Suprapubic skin (tissue), 4 donors: Measurements from ENCODE around the gene ZNF324B. TPM values are rescaled to one million over a fixed set of nuclear protein-coding genes. Genes with fewer than 3 reads are reported as not detected.

ENCODE experiments used
- total RNA-seq, 4 donors: library from RNA; depleted of rRNA; stranded (reverse); fragments of >200 nt; gene quantifications; one replicate each; pipeline ENCODE4 v1.1.0, GENCODE V29; 2016

ZNF324B gene
- total RNA-seq, 4 donors from 2014 or later, result 9.7 to 28.7 (median 13.8) TPM

Other genes starting within 250 kb of the ZNF324B start
- gene ZNF544, start 222.7 kb upstream of the ZNF324B start, total RNA-seq, result 10 to 100 TPM; 44.4 to 55.4 (median 48.9) TPM
- 10 to 100 TPM in 1 of 4 donors, 1 to 10 TPM in 3; 8.3 to 15.6 (median 8.7) TPM for gene ZNF8, start 172.7 kb upstream of the ZNF324B start, total RNA-seq
- gene ERVK3-1, start 146.2 kb upstream of the ZNF324B start, total RNA-seq, result 10 to 100 TPM; 36.9 to 70.3 (median 42.1) TPM
- 1 to 10 TPM; 4.3 to 7.6 (median 5.6) TPM for gene ZSCAN22, start 124.6 kb upstream of the ZNF324B start, total RNA-seq
- 10 to 100 TPM in 2 of 4 donors, 1 to 10 TPM in 2; 1.0 to 14.9 (median 8.1) TPM for gene A1BG, start 98.1 kb upstream of the ZNF324B start, total RNA-seq
- gene ZNF497, start 88.9 kb upstream of the ZNF324B start, total RNA-seq, result 1 to 10 TPM; 2.4 to 4.8 (median 3.4) TPM
- gene ZNF837, start 70.6 kb upstream of the ZNF324B start, total RNA-seq, result 1 to 10 TPM; 2.6 to 6.2 (median 4.3) TPM
- gene RPS5, start 64.4 kb upstream of the ZNF324B start, total RNA-seq, result 1,000 to 10,000 TPM; 1,253 to 2,519 (median 2,306) TPM
- gene RNF225, start 56.0 kb upstream of the ZNF324B start, total RNA-seq, result 10 to 100 TPM in 2 of 4 donors, 1 to 10 TPM in 1, not detected in 1; 3.9 to 13.7 (median 13.6) TPM
- 10 to 100 TPM; 15.8 to 21.2 (median 17.4) TPM for gene ZNF584, start 43.0 kb upstream of the ZNF324B start, total RNA-seq
- 1 to 10 TPM; 1.7 to 2.9 (median 2.3) TPM for gene ZNF132, start 11.5 kb upstream of the ZNF324B start, total RNA-seq
- 10 to 100 TPM; 20.3 to 41.5 (median 25.6) TPM for gene ZNF324, start 15.5 kb downstream of the ZNF324B start, total RNA-seq
- gene ZNF446, start 24.7 kb downstream of the ZNF324B start, total RNA-seq, result 10 to 100 TPM; 19.8 to 38.8 (median 24.0) TPM
- gene SLC27A5, start 60.4 kb downstream of the ZNF324B start, total RNA-seq, result 10 to 100 TPM in 2 of 4 donors, 1 to 10 TPM in 2; 2.1 to 19.1 (median 10.7) TPM
- gene ZBTB45, start 68.2 kb downstream of the ZNF324B start, total RNA-seq, result 10 to 100 TPM in 3 of 4 donors, 1 to 10 TPM in 1; 6.7 to 20.7 (median 15.8) TPM
- gene TRIM28, start 92.4 kb downstream of the ZNF324B start, total RNA-seq, result 100 to 1,000 TPM; 334 to 395 (median 360) TPM
- gene CHMP2A, start 103.5 kb downstream of the ZNF324B start, total RNA-seq, result 100 to 1,000 TPM in 3 of 4 donors, 10 to 100 TPM in 1; 96.1 to 120 (median 103) TPM
- gene UBE2M, start 107.0 kb downstream of the ZNF324B start, total RNA-seq, result 10 to 100 TPM; 16.4 to 31.5 (median 21.7) TPM
- 10 to 100 TPM; 29.0 to 53.2 (median 37.5) TPM for gene MZF1, start 121.7 kb downstream of the ZNF324B start, total RNA-seq